Panc1 (cell line): ENCODE results near the gene GZMM. TPM values are rescaled to one million over a fixed set of nuclear protein-coding genes. Genes with fewer than 3 reads are reported as not detected.

Experiments
- ATAC-seq: fragments of 200-7000 bp; cut with Tn5 transposase; 2 replicates; pipeline ENCODE4 v1.9.1; 2020; ENCODE audit warnings: mild to moderate bottlenecking, moderate library complexity
- BruUV-seq: library from RNA; stranded (reverse); fragments of 400-500 nt; replicated peaks from 2 replicates; lab custom pipeline; 2021; lab: Mats Ljungman, UMichigan
- CTCF ChIA-PET: fragments of 300-600 bp; sonication (Branson Sonifier 250); formaldehyde crosslinking; loops from one replicate; lab custom pipeline; 2022; ENCODE audit warnings: antibody characterized with exemption; lab: Charles Lee
- POLR2A ChIA-PET: fragments of 300-600 bp; sonication (Branson Sonifier 250); formaldehyde crosslinking; loops from one replicate; lab custom pipeline; 2022; ENCODE audit warnings: antibody characterized with exemption; lab: Charles Lee
- DNase-seq: peaks from one replicate; pipeline ENCODE4 v3.0.0-alpha.2; 2010; ENCODE audit warnings: low read depth, low spot score
- H3K27ac ChIP-seq: 2 replicates; pipeline ENCODE4 v1.5.1; 2011; ENCODE audit warnings: mild to moderate bottlenecking, low read length, inconsistent platforms
- H3K27me3 ChIP-seq: fragments of 200-500 bp; sonication (Bioruptor generic); 2 replicates; pipeline ENCODE4 v1.6.0; 2014; ENCODE audit warnings: low read length, inconsistent platforms; ENCODE audit not compliant: control insufficient read depth, insufficient read depth
- H3K36me3 ChIP-seq: fragments of 200-500 bp; sonication (Bioruptor generic); 2 replicates; pipeline ENCODE4 v1.5.1; 2014; ENCODE audit warnings: inconsistent platforms, mild to moderate bottlenecking, low read length, moderate library complexity; ENCODE audit not compliant: control insufficient read depth, insufficient read depth
- H3K4me1 ChIP-seq: 2 replicates; pipeline ENCODE4 v1.5.1; 2011; ENCODE audit warnings: inconsistent platforms, mild to moderate bottlenecking, low read length, moderate library complexity; ENCODE audit not compliant: control insufficient read depth, insufficient read depth
- H3K4me3 ChIP-seq, 2 experiments: 2 replicates each; pipeline ENCODE4 v1.5.1; 2011 to 2012; ENCODE audit warnings: low read depth in 2 of 2, low read length in 2 of 2, mild to moderate bottlenecking in 2 of 2, inconsistent platforms in 1 of 2, moderate library complexity in 1 of 2
- H3K9me3 ChIP-seq: fragments of 200-500 bp; sonication (Bioruptor generic); 2 replicates; pipeline ENCODE4 v1.5.1; 2014; ENCODE audit warnings: low read depth, mild to moderate bottlenecking, inconsistent platforms, low read length, moderate library complexity; ENCODE audit not compliant: control insufficient read depth, insufficient read depth
- POLR2AphosphoS5 ChIP-seq: IDR thresholded peaks from 2 replicates; pipeline ENCODE4 v1.6.1; 2012; ENCODE audit warnings: mild to moderate bottlenecking, low read depth, low read length, moderate library complexity
- SIN3A ChIP-seq: IDR thresholded peaks from 2 replicates; pipeline ENCODE4 v1.6.1; 2012; ENCODE audit warnings: low read depth, mild to moderate bottlenecking, low read length, moderate library complexity, borderline replicate concordance; ENCODE audit not compliant: insufficient read depth
- TCF7L2 ChIP-seq: IDR thresholded peaks from 2 replicates; pipeline ENCODE4 v1.6.1; 2011; ENCODE audit warnings: mild to moderate bottlenecking, low read depth, low read length, inconsistent platforms
- in situ Hi-C: cut with HindIII; loops from 2 replicates; pipeline ENCODE4 v1.10.0; 2016; ENCODE audit warnings: low sequenced_read_pairs, low pct_unique_long_range_greater_than_20kb
- intact Hi-C: fragments of 100-400 bp; cut with micrococcal nuclease; formaldehyde crosslinking; loops from one replicate; pipeline ENCODE4 v1.10.0; 2022; ENCODE audit not compliant: unreplicated experiment
- total RNA-seq: library from RNA; stranded (reverse); gene quantifications from one replicate; pipeline ENCODE4 v1.2.1, GENCODE V29; 2021; ENCODE audit not compliant: unreplicated experiment
- TF ChIP-seq, protein P1 (sequence below), 2 experiments: IDR thresholded peaks; 2 replicates each; pipeline ENCODE4 v1.6.1; 2011 to 2012; ENCODE audit warnings: low read depth in 2 of 2, control low read depth in 1 of 2, low read length in 1 of 2, mild to moderate bottlenecking in 1 of 2, moderate library complexity in 1 of 2; ENCODE audit not compliant: insufficient read depth in 1 of 2
- TF ChIP-seq, protein P2 (sequence below): fragments of 450-650 bp; IDR thresholded peaks from 2 replicates; pipeline ENCODE4 v1.5.1; 2017; ENCODE audit warnings: mild to moderate bottlenecking

GZMM gene
- total RNA-seq, 1 experiment from 2014 or later: 0.69 TPM

DNA sequence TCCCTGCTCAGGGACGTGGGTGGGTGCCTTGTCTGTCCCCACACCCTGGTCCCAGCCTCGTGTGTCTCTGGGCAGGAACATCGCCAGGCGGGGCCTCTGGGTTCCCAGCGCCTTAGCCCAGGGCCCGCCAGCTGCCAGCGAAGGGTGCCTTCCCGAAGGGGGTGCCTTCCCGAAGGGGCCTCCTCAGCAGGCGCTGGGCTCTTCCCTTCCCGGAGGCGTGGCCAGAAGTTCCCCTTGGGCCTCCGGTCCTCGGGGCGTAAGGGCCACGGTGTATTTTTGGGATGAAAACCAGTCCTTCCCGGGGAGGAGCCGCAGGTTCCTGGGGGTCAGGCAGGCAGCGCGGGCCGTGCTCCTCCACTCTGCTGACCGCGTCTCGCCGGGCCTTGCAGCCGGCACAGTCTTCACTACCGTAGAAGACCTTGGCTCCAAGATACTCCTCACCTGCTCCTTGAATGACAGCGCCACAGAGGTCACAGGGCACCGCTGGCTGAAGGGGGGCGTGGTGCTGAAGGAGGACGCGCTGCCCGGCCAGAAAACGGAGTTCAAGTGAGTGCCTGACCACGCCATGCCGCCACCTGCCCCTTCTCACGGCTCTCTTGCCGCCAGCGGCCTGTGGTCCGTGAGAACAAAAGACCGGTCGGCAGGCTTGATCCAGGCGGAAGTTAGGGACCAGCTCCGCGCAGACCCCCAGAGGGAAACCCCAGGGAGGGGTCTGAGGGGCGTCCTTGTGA, 35.4 kb downstream of the GZMM start:
- no peak for TF ChIP-seq TCF7L2
- no peak for TF ChIP-seq POLR2AphosphoS5
- TF ChIP-seq SIN3A: no peak
- TF ChIP-seq, protein P1, sequence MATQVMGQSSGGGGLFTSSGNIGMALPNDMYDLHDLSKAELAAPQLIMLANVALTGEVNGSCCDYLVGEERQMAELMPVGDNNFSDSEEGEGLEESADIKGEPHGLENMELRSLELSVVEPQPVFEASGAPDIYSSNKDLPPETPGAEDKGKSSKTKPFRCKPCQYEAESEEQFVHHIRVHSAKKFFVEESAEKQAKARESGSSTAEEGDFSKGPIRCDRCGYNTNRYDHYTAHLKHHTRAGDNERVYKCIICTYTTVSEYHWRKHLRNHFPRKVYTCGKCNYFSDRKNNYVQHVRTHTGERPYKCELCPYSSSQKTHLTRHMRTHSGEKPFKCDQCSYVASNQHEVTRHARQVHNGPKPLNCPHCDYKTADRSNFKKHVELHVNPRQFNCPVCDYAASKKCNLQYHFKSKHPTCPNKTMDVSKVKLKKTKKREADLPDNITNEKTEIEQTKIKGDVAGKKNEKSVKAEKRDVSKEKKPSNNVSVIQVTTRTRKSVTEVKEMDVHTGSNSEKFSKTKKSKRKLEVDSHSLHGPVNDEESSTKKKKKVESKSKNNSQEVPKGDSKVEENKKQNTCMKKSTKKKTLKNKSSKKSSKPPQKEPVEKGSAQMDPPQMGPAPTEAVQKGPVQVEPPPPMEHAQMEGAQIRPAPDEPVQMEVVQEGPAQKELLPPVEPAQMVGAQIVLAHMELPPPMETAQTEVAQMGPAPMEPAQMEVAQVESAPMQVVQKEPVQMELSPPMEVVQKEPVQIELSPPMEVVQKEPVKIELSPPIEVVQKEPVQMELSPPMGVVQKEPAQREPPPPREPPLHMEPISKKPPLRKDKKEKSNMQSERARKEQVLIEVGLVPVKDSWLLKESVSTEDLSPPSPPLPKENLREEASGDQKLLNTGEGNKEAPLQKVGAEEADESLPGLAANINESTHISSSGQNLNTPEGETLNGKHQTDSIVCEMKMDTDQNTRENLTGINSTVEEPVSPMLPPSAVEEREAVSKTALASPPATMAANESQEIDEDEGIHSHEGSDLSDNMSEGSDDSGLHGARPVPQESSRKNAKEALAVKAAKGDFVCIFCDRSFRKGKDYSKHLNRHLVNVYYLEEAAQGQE (IDR thresholded peaks at IDR 0.05; ENCODE audit: insufficient read depth in 1 of 2, low read depth in 2 of 2, low read length in 1 of 2): no peak
- TF ChIP-seq, protein P2, sequence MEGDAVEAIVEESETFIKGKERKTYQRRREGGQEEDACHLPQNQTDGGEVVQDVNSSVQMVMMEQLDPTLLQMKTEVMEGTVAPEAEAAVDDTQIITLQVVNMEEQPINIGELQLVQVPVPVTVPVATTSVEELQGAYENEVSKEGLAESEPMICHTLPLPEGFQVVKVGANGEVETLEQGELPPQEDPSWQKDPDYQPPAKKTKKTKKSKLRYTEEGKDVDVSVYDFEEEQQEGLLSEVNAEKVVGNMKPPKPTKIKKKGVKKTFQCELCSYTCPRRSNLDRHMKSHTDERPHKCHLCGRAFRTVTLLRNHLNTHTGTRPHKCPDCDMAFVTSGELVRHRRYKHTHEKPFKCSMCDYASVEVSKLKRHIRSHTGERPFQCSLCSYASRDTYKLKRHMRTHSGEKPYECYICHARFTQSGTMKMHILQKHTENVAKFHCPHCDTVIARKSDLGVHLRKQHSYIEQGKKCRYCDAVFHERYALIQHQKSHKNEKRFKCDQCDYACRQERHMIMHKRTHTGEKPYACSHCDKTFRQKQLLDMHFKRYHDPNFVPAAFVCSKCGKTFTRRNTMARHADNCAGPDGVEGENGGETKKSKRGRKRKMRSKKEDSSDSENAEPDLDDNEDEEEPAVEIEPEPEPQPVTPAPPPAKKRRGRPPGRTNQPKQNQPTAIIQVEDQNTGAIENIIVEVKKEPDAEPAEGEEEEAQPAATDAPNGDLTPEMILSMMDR: no peak
- in situ Hi-C loops: no loop called here
- ATAC-seq: no peak
- no peaks in the 10 kb centered on the region for H3K9me3 ChIP-seq
- H3K36me3 ChIP-seq: peaks cover 5% of the 10 kb centered on the region; the same call in 1 of the 2 replicates
- no peak overlapping the region for H3K27ac ChIP-seq
- CTCF ChIA-PET: no interaction called here
- H3K27me3 ChIP-seq: no peaks in the 10 kb centered on the region
- no peak for DNase-seq
- H3K4me3 ChIP-seq: no peak overlapping the region
- intact Hi-C loops: no loop called here
- POLR2A ChIA-PET: no interaction called here
- H3K4me1 ChIP-seq: peaks cover 28% of the 10 kb centered on the region
- no TSS peak for BruUV-seq

GRCh38 chr19:579842-580155, 35.9 kb downstream of the GZMM start:
- TF ChIP-seq, protein P2: no peak
- no peak for TF ChIP-seq POLR2AphosphoS5
- TF ChIP-seq SIN3A: no peak
- TF ChIP-seq TCF7L2: no peak
- TF ChIP-seq, protein P1 (IDR thresholded peaks at IDR 0.05; ENCODE audit: insufficient read depth in 1 of 2, low read depth in 2 of 2, low read length in 1 of 2): no peak

More at GRCh38 chr19:579842-580155, 35.9 kb downstream of the GZMM start:
- no peak for ATAC-seq
- ChIA-PET CTCF (no interaction called here), POLR2A (no interaction called here)
- no peaks in the 10 kb centered on the region for H3K27me3 ChIP-seq
- in situ Hi-C loops (no loop called here), intact Hi-C loops (no loop called here)
- H3K4me1 ChIP-seq: peaks cover 28% of the 10 kb centered on the region
- no peak overlapping the region for H3K27ac ChIP-seq
- peaks cover 5% of the 10 kb centered on the region; the same call in 1 of the 2 replicates for H3K36me3 ChIP-seq
- no peak for DNase-seq
- H3K4me3 ChIP-seq: no peak overlapping the region
- H3K9me3 ChIP-seq: no peaks in the 10 kb centered on the region
- BruUV-seq: no TSS peak
